ENCODE results near the gene ZSCAN22.
"Not testable (repeated sequence)": the region's sequence is repeated elsewhere in the genome, so short reads cannot be mapped to it uniquely, and the experiment has no call there.

Gene ZSCAN22

GRCh38 chr19:58319241-58319640, 7.6 kb upstream of the ZSCAN22 start:
- DNase-seq: no peak

- DNase-seq: no peak
Observed at GRCh38 chr19:58325311-58326022, 1.3 kb upstream of the ZSCAN22 start.

GRCh38 chr19:58326501-58326913, 287 bp upstream of the ZSCAN22 start:
- DNase-seq: no peak

- DNase-seq: no peak
Observed at GRCh38 chr19:58328999-58329398, 2.2 kb downstream of the ZSCAN22 start.

GRCh38 chr19:58330458-58330857, 3.7 kb downstream of the ZSCAN22 start:
- no peak for DNase-seq

GRCh38 chr19:58332697-58333096, 5.9 kb downstream of the ZSCAN22 start:
- DNase-seq: no peak

GRCh38 chr19:58334691-58335249, 8.0 kb downstream of the ZSCAN22 start:
- DNase-seq: no peak

- DNase-seq: no peak
Observed at GRCh38 chr19:58335630-58336029, 8.8 kb downstream of the ZSCAN22 start.

GRCh38 chr19:58336216-58336615, 9.4 kb downstream of the ZSCAN22 start:
- DNase-seq: no peak

- DNase-seq: no peak
Observed at GRCh38 chr19:58336820-58337219, 10.0 kb downstream of the ZSCAN22 start.

- DNase-seq: no peak
Observed at GRCh38 chr19:58338336-58338735, 11.5 kb downstream of the ZSCAN22 start.

GRCh38 chr19:58338825-58339558, 12.2 kb downstream of the ZSCAN22 start:
- no peak for DNase-seq

GRCh38 chr19:58345558-58345957, 18.8 kb downstream of the ZSCAN22 start:
- no peak for DNase-seq

GRCh38 chr19:58346961-58347929, 20.5 kb downstream of the ZSCAN22 start:
- no peak for DNase-seq

GRCh38 chr19:58348080-58348479, 21.3 kb downstream of the ZSCAN22 start:
- DNase-seq: not testable (repeated sequence)

- no peak for DNase-seq
Observed at GRCh38 chr19:58349590-58349989, 22.8 kb downstream of the ZSCAN22 start.

- DNase-seq: no peak
Observed at GRCh38 chr19:58350001-58350861, 23.4 kb downstream of the ZSCAN22 start.

- no peak for DNase-seq
Observed at GRCh38 chr19:58350871-58351557, 24.2 kb downstream of the ZSCAN22 start.

- no peak for DNase-seq
Observed at GRCh38 chr19:58351558-58351878, 24.7 kb downstream of the ZSCAN22 start.

GRCh38 chr19:58351990-58352755, 25.4 kb downstream of the ZSCAN22 start:
- no peak for DNase-seq
